Measurements from ENCODE around the gene RIN3. TPM values are rescaled to one million over a fixed set of nuclear protein-coding genes. Genes with fewer than 3 reads are reported as not detected.
A peak's percentile ranks its signal among the peaks of the same experiment; 100 is the strongest.

The RIN3 gene
- total RNA-seq, 1 donor from 2014 or later: 18.8 TPM

DNA sequence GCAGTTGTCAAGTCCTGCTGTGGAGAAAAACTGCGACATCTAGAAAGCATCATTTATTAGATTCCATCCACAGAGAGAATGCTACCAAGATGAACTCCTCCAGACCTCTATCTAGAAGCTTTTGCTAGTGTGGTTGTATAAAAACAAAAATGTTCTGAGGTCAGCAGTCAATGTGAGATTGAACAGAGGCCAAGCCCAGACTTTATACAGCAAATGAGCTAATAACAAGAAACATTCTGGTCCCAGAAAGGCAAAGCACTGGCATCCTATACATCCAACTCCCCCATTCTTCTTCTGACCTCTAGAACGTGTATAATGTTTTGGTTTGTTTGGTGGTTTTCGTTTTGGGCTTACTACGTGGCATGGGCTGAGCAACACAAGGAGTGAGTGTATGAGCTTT, 26.7 kb upstream of the RIN3 start:
- peaks cover 2% of the 10 kb centered on the region for H3K27me3 Mint-ChIP-seq (ENCODE audit: low read depth)
- no peak for TF ChIP-seq CTCF (IDR thresholded peaks at IDR 0.05)
- no peaks in the 10 kb centered on the region for H3K9me3 Mint-ChIP-seq (ENCODE audit: low read depth)
- H3K4me3 Mint-ChIP-seq (ENCODE audit: unreplicated experiment): no peak overlapping the region
- peak overlapping the region; percentile 74 for H3K27ac Mint-ChIP-seq (ENCODE audit: unreplicated experiment)
- no peaks in the 10 kb centered on the region for H3K36me3 Mint-ChIP-seq (ENCODE audit: low read depth)
- peaks cover 21% of the 10 kb centered on the region for H3K4me1 Mint-ChIP-seq (ENCODE audit: low read depth)
- no peak for DNase-seq (ENCODE audit: low spot score)

DNA sequence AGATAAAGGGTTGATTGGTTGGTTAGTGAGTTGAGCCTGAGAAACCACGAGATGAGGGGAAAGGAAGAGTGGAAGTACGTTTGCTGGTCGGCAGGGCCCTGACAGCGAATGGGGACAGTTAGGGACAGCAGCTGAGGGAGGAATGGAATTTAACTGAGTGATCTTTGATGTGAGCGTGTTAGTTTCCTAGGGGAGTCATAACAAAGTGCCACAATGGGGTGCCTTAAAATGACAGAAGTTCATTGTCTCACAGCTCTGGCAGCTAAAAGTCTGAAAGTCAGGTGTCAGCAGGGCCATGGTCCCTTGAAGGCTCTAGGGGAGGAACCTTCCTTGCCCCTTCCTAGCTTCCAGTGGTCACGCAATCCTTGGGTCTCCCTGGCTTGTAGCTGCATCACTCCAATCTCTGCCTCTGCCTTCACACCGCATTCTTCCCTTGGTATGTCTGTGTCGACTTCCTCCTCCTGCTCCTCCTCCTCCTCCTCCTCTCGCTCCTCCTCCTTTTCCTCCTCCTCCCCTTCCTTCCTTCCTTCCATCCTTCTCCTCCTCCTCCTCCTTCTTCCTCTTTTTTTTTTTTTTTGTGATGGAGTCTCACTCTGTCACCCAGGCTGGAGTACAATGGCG, 26.0 kb upstream of the RIN3 start:
- Mint-ChIP-seq H3K9me3 (ENCODE audit: low read depth) (no peaks in the 10 kb centered on the region), H3K4me3 (ENCODE audit: unreplicated experiment) (no peak overlapping the region), H3K27me3 (ENCODE audit: low read depth) (peaks cover 2% of the 10 kb centered on the region), H3K4me1 (ENCODE audit: low read depth) (peaks cover 17% of the 10 kb centered on the region), H3K27ac (ENCODE audit: unreplicated experiment) (peak overlapping the region; percentile 74), H3K36me3 (ENCODE audit: low read depth) (no peaks in the 10 kb centered on the region)
- TF ChIP-seq CTCF (IDR thresholded peaks at IDR 0.05): no peak
- DNase-seq (ENCODE audit: low spot score): no peak

GRCh38 chr14:92489394-92490238, 24.0 kb upstream of the RIN3 start:
- Mint-ChIP-seq H3K4me3 (ENCODE audit: unreplicated experiment) (no peak overlapping the region), H3K36me3 (ENCODE audit: low read depth) (no peaks in the 10 kb centered on the region), H3K9me3 (ENCODE audit: low read depth) (no peaks in the 10 kb centered on the region), H3K4me1 (ENCODE audit: low read depth) (peaks cover 17% of the 10 kb centered on the region), H3K27me3 (ENCODE audit: low read depth) (peaks cover 2% of the 10 kb centered on the region), H3K27ac (ENCODE audit: unreplicated experiment) (no peak overlapping the region)
- TF ChIP-seq CTCF (IDR thresholded peaks at IDR 0.05): no peak
- DNase-seq (ENCODE audit: low spot score): no peak

DNA sequence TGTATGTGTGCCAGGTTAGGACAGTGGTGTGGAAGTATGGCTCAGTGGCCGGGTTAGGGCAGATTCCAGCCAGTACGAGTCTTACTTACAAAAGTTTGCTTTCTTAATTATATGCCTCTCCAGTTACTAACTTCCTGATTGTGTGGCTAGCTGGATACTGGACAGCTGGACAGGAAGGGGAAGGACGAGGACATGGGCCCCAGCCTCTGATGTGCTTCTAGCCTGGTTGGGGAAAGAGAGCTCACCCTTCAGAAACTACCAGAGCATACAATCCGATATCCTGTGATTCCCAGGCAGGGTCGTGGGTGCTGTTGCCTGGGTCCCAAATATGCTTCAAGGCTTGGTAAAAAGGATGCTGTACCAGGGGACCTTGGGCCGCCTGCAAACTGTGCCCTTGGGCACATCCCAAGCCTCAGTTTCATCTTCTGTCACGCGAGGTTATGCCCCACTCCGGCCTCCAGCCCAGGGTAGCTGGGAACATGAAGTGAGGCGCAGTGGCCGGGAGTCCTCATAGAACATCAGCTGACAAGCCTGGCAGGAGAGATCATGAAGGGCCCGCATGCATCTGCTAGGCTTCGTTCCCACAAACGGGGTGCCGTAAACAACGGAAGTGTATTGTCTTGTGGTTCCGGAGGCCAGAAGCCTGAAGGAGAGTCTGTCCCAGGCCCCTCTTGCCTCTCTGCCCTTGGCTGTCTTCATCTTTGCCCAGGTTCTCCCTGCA, 23.2 kb upstream of the RIN3 start:
- Mint-ChIP-seq H3K27me3 (ENCODE audit: low read depth) (peaks cover 2% of the 10 kb centered on the region), H3K4me1 (ENCODE audit: low read depth) (peaks cover 17% of the 10 kb centered on the region), H3K9me3 (ENCODE audit: low read depth) (no peaks in the 10 kb centered on the region), H3K4me3 (ENCODE audit: unreplicated experiment) (no peak overlapping the region), H3K36me3 (ENCODE audit: low read depth) (no peaks in the 10 kb centered on the region), H3K27ac (ENCODE audit: unreplicated experiment) (no peak overlapping the region)
- no peak for TF ChIP-seq CTCF (IDR thresholded peaks at IDR 0.05)
- no peak for DNase-seq (ENCODE audit: low spot score)

DNA sequence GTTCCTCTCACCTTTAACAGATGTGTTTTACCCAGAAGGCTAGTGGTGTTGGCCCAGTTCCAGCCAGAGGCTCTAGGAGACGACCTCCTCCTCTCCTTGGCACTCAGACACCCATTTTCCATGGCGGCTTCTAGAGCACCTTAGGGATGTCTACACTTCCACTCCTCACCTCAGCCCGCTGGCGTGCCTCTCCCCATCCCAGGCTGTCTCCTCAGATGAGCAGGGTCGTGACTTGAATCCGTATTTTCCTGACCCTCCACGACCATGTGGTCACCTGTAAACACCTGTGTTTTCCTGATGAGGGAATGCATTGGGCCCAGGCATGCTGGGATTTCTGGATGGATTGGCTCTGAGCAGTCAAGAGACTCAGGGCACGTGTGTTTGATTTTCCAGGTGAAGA, 21.8 kb upstream of the RIN3 start:
- H3K27me3 Mint-ChIP-seq (ENCODE audit: low read depth): peaks cover 2% of the 10 kb centered on the region
- H3K4me3 Mint-ChIP-seq (ENCODE audit: unreplicated experiment): no peak overlapping the region
- no peak for TF ChIP-seq CTCF (IDR thresholded peaks at IDR 0.05)
- peaks cover 11% of the 10 kb centered on the region for H3K4me1 Mint-ChIP-seq (ENCODE audit: low read depth)
- no peak for DNase-seq (ENCODE audit: low spot score)
- H3K27ac Mint-ChIP-seq (ENCODE audit: unreplicated experiment): no peak overlapping the region
- H3K36me3 Mint-ChIP-seq (ENCODE audit: low read depth): no peaks in the 10 kb centered on the region
- no peaks in the 10 kb centered on the region for H3K9me3 Mint-ChIP-seq (ENCODE audit: low read depth)
